NAMALWA (cell line): ENCODE results near the gene SLC23A3.

Experiments used
- DNase-seq: peaks from one replicate; pipeline ENCODE4 v3.0.0-alpha.2; 2015; ENCODE audit warnings: low spot score

Gene SLC23A3

DNA sequence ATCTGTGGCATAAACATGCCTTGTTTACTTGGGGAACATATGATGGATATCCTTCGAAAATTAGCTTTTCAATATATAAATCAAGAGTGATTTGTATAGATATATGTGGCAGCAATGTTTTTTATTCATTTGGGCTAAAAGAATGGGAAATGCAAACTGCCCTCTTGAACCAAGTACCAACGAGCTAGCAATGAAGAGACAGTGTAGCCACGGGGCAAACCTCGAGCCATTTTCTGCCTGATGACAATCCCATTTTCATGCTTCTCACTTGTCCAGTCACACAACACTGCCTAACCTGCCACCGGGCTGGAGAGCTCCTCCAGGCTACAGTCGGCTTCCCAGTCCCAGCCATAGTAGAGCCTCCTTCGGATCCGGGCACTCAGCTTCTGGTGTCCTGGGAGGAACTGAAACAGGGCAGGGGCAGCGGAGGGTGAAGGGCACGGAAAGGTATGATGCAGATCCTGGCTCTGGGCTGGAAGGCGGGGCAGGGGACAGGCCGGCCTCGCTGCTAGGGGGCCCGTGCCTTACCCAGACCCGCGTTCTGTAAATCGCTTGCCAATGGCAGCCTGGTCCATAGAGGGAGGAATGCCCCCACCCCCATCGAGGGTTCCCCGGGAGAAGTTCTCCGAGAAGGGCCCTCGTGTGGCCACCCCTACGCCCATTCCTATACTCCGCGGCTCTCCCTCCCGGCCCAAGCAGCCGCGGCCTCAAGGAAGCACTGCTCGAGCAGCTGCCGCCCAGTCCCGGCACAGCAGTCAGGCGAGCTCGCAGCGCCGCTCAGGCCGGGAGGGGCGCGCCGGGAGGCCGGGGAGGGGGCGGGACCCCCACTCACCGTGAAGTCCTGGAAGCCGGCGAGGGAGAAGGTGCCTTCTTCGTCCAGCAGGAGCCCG lies 6.3 kb upstream of the SLC23A3 start:
- DNase-seq = peak; percentile 65

DNA sequence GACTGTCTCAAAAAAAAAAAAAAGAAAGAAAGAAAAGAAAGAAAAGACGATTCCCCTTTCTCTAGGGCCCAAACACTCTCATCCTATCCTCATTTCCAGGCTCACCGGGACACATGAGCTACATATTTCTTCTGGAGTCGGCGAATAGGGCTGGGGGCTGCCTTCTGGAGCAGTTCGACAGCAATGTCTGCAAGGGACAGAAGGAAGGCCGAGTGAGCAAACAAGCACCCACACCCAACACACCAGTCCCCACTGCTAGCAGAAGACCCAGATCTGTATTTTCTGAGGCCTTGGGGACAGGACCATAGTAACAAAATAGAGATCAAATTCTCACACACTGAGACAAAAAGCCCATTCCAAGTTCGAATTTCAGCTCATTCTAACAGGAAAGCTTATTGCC lies 5.7 kb upstream of the SLC23A3 start:
- no peak for DNase-seq

DNA sequence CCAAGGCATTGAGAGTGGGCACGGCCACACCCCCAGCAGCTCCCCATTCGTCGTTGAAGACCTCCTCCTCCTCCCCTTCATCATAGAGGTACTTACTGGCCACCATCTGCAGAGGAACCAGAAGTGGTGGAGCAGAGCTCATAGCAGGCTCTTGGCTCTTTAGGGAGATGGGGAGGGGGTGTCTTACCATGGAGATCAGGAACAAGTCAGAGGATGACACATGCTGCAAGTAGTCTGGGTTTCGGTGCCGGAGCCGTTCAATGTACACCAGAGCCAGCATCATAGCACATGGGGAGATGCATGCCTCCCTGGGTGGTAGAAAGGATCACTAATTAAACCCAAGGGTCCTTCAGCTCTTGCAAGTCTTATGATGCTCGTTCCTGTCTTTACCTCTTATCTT lies 5.0 kb upstream of the SLC23A3 start:
- no peak for DNase-seq

DNA sequence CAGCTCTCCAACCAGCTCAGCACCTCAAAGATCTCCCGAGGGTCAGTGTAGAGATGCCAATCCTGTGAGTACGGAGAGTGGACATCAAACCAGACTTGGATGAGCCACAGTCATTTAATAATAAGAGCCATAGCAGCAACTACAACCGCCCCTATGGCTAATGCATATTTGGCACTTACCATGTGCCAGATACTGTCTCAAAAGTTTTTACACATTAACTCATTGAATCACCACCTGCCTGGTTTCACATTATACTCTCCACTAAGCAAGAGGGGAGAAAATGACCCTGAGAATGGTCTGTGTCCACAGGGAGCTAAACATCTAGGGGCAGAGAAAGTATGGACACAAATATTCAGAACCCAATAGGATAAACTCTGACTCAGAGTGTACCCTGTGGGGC lies 4.3 kb upstream of the SLC23A3 start:
- no peak for DNase-seq

DNA sequence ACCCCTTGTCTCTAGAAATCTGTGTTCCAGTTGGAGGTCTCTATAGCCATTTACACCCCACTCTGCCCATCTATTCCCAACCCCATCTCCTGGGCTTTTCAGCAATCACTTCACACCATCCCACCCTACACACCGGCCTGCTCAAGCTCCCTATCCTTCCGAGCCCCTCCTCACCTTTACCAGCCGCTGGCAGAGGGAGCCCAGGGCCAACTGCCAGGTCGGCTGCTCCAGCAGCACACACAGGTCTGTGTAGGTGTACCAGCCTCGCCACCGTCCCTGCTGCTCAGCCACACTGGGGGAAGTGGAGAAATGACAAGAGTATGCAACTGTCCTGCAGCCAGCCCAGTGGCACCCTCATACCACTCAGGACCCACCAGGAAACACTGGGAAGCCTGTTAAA lies 3.3 kb upstream of the SLC23A3 start:
- no peak for DNase-seq

DNA sequence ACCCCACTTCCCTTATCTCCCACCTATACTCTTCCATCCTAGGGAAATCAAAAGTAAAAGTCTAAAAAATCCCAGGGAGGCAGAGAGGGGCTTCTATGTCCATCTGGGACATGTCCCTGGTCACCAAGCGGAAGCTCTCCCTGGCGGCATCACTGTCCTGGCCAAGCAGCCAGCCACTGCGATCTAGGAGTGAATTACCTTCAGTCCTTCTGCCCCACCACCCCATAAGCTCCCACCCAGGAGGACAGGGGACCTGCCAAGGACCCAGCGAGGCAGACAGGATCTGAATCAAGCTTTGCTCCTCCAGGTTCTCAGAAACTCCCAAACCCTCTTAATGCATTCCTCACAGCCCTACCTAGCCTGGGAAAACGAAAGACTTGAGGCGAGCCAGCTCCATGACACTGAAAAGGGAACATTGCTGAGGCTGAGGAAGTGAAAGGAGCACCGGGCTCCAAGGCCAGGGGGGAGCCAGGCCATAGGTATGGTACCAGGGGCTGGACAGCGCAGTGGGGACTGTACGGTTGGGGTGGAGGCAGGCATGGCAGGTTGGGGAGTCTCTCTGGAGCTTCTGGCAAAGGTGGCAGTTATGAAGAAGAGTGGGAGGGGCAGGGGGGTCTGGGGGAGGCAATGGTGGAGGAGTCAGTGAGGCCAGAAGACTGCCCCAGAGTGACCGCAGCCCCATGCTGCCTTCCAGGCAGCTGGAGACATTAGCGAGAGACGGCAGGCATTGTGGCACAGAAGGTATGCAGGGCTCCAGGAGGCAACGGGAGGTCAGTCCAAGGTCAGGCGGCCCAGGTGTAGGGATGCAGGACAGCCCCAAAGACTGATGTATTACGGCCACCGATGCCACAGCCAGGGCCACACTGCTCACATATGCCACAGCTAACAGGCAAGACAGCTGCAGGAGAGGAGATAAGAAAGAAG lies 2.7 kb upstream of the SLC23A3 start:
- DNase-seq = no peak

DNA sequence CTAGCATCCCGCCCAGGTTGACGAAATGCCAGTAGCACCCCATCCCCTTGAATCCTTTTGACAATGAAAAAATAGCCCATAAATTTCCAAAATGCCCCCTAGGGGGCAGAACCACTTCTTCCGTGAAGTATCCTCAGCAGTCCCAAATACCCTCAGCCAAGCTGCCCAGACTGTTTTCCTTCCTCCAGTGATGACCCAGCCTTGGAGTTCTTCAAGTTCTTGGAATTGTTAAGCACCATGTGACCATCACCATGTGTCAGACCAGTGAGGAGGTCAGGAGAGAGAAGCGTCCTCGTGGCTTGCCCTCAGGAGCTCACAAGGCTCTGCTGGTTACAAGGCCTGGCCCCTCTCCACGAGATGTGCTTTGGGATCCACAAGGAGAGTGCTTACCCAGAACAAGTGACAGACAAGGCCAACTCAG lies 1.4 kb upstream of the SLC23A3 start:
- DNase-seq = peak; percentile 67

DNA sequence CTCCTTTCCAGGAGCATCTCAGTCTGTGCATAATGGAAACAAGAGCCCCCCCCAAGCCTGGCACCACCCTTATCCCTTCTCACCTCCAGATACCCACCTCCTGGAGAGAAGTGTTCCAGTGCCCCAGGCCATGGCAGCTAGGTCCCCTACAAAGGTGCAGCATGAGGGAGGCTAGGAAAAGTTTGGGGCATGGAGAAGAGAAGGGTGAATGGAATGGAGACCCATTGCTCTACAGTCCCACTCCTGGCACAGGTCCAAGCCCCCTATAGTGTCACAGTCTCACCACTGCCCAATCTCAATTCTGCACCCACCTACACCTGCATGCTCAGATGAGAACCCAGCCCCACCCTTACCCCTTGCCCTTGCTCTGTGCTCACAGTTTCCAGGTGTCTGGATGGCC lies 897 bp downstream of the SLC23A3 start:
- no peak for DNase-seq

DNA sequence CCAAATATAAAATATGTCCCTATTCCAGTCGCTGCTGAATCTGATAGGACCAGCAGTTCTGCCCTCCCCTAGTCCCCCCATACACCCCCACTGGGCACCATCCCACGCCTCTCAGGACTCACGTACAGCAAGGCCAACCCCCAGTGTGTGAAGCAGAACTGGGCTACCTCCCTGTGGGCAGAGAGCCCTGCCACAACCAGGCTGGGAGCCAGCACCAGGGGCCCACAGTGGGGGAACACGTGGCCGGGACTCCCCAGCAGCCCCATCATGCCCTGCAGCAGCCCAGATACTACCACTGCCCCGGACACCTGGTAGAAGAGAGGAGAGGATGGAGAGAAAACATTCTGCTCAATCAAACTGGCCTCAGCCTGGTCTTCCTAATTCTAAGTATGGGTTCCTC lies 1.3 kb downstream of the SLC23A3 start:
- no peak for DNase-seq

DNA sequence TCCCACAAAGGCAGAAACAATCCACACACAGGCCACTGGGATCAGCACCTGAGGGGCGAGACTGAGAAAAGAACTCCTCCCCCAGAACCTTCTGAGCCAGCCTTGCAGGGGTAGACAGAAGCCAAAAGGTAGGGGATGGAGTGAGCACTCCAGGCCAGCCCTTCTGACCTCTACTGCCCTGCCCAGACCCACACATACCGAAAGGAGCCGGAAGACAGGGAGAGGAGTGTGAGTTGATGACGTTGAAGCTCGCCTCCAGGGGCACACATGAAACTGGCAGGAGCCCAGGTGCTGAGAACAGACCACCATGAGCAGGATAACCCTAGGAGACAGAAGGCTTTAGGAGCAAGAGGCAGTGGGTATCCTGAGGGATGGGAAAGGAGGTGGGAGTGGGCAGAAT lies 1.8 kb downstream of the SLC23A3 start:
- no peak for DNase-seq

DNA sequence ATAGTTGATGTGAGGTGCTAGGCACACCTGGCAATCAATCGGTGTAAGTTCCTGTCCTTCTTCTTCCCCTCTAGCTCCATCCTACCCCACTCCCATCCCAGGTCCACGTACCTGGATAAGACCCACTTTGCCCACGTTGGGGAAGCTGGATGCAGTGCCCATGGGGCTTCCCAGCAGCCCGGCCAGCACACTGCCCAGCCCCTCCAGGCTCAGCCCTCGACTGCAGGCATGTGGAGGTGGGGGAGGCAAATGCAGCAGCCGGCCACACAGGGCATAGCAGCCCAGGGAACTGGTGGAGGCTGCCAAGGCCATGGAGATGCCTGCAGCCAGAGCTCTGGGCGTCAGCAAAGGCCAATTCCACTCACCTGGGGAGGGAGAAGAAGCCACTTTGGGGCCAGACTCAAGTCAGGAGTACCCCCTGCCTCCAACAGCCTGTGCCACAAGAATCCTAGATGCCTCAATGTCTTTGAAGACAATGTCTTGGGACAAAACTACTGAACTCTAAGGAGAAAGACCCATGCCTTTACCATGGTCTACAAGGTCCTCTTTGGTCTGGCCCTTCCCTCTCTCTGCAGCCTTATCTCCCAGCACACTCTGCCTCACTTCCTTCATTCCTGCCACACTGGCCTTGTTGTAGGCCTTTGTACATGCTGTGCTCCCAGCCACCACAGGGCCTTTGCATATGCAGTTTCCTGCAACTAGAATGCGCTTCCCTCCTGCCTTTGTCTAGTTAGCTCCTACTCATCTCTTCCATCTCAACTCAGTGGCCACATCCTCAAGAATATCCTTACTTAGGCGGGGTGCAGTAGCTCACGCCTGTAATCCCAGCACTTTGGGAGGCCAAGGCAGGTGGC lies 4.5 kb downstream of the SLC23A3 start:
- DNase-seq = no peak

DNA sequence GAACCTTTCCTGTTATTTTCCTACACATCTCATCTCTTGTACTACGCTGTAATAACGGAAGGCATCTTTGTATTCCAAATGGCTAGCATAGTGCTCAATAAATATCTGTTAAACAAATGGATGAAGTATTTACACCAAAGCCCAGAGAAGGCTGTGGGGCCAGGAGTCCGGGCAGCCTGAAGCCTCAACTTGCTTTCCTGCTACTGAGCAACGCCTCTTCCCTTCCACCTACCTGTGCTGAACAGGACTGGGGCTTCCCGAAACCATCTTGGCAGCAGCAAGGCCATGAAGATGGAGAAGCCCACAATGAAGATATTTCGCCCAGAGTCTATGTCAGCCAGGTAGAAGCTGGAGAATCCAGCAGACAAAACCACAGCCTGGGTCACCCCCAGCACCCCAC lies 6.7 kb downstream of the SLC23A3 start:
- DNase-seq = no peak

DNA sequence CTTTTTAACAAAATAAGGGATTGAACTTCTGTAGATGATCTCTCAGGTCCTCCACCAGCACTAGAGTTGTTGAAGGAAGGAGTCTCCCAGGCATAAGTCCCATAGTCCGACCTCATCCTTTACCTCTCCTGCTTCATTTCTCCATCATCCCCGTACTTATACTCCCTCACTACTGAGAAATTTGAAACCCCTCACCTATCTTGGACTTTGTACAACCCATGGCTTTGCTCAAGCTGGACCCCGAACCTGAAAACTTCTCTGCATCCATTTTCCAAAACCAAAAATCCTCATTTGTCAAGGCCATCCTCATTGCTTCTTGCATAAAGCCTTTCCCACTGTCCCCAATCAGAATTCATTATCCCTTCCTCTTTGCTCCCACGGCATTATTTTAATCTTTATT lies 8.7 kb downstream of the SLC23A3 start:
- DNase-seq = no peak

DNA sequence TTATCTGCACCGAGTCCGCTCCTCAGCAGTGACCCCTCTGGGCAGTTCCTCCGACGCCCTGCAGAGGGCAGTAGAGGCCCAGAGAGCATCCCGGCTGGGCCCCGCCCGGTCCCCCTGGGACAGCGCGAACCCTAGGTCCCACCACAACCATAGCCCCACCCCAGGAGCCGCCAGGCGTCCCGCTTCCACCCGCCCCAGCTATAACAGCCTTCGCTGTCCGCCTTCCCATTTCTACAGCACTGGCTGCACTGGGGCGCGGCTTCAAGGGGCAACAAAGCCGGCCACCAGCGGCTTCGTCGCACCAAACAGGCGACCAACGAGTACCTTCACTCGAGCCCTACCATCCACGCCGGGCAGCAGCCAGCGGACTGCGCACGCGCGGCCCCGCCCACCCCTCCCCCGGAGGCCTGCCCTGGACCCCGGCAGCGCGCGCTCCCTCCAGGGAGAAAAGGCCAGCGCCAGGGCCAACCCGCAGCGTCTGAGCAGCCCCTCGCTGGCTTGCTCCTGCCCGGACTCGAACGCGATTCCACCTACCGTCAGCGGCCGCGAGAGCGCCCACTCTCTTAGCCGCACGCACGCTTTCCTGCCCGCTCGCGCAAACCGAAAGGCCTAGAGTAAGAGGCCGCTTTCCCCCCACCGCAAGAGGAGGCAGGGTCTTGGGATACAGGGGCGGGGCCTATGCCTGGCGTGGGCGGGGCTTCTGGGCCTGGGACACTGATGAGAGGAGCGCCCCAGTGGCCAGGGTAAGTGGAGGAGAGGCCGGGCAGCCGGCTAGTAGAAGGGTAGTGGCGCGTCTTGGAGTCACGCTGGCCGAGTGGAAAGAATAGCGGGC lies 9.4 kb downstream of the SLC23A3 start, which contains the start of gene NHEJ1:
NHEJ1 (minus strand) TSS at position 630 of the 832 bp plus-strand sequence. CDS start 2,453 bp downstream, outside the sequence.
- peak; percentile 94 for DNase-seq

DNA sequence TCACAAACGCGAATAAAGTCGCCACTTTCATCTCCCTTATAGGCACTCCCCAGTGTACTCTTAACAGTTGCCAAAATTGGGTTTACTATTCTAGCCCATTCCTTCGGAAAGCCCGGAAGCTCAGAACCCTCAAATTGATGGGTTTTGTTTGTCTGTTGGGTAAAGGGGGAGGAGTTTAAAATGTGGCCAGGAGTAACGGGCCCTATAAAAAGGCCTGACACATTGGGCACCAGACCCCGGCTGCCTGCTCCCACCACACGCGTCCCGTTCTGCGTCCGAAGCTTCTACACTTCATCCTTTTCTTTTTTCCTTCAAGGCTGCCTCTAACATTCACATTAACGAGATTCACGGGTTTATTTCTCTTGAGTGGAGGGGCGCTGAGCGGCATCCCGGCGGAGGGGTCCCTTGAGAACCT lies 10.1 kb downstream of the SLC23A3 start:
- no peak for DNase-seq

DNA sequence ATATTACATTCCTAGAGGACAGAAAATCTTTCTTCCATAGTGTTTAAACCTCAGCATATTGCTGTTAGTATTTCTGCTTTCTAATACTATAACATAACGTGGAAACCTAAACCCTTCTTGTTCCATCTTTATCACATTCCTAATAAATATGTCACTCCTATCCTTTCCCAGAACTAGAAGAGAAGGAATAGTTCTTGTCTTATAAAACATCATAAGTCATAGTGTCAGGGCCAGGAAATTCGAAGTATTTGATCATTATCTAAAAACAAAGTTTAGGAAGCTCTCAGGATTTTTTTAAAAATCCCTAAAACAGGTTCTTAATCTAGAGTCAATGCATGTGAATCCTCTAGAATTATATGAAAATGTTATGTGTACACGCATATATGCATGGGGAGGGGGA lies 11.2 kb downstream of the SLC23A3 start:
- DNase-seq = no peak

DNA sequence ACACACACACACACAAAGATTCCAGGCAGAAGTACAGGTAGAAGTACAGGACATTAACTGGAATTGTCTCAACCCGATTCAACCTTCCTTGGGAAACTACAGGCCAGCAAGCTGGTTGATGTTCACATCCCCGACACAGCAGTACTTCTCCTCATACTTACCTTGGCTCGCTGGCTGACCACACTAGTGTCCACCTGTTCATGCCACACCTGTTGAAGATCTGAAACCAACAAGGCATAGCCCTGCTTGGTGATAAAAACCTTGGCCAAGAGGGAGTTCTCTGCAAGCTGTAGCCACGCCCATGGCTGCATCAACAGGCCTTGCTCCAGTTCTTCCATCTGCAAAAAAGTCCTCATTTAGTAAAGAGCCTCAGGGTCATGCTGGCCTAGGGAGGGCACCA lies 11.8 kb downstream of the SLC23A3 start:
- DNase-seq = no peak

DNA sequence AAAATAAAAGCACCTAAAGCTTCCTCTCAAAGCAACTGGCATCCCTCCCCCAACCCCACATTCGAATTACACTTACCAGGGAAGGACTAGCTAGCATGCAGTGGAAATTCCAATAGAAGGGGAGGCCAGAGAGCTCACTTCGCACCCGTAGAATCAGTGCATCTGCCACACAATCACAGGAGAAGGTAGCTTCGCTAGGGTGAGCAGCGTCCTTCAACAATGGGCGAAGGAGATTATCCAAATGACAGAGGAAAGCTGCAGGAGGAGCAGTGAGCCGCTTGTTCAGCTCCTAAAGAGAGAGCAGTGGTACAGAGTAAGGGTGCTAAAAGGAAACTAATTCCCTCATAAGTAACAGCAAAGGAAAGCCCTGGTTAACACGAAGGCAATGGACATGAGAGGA lies 12.4 kb downstream of the SLC23A3 start:
- DNase-seq = no peak

DNA sequence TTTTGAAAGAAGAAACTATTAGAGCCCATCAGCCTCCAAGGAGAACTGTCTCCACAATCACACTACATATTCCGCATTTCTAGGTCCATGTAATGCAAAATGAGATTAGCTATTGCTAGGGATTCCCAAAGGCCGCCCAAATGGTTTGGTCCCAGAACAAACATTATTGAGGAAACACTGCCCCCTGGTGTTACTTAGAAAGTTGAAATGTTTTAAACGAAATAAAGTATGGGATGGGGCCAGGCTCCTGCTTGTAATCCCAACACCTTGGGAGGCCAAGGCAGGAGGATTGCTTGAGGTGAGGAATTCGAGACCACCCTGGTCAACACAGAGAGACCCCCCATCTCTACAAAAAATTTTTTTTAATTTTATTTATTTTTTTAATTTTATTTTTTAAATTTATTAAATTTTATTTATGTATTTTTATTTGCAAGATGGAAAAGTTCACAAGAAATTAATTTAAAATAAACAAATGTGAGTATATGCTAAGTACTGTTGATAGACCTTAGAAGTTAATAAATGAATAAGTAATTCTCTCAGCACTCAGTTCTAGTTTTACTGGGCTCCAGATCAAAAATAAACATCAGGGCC lies 14.7 kb downstream of the SLC23A3 start:
- DNase-seq = peak; percentile 84

DNA sequence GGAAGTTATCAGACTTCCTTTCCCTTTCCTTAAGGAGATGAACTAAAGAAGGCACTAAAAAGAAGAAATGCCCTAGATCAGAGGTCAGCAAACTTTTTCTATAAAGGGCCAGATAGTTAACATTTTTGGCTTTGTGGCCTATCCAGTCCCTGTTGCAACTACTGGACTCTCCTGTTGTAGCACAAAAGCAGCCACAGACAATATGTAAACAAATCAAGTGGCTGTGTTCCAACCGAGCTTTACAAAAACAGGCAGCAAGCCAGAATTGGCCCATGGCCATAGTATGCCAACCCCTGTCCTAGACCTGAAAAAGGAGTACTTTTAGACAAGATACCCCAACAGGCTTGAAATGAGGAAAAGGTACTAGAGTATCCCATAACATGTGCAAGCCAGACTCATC lies 20.2 kb downstream of the SLC23A3 start:
- DNase-seq = no peak

DNA sequence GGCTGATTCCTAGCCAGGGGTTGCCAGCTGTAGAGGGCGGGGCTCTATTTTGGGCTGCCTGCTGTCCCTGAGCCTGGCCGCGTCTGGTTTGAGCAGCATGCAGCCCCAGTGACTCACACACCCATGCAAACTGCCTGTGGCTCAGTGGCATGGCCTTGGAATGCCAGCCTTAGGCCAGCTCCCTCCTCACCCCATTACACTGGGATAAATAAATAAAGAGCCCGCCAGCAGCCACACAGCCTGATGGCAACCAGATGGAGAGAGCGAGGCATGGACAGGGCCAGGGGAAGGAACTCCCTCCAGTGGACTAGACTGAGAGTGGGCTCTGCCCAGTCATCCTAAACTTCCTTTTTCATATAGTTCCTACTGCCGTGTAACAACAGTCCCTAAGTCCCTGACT lies 27.5 kb downstream of the SLC23A3 start:
- DNase-seq = no peak
